Mesendoderm (in vitro differentiated cells): Measurements from ENCODE around the gene AGTPBP1.
A peak's percentile ranks its signal among the peaks of the same experiment; 100 is the strongest.

Experiments
- DNase-seq: peaks from one replicate; pipeline ENCODE4 v3.0.0; 2013
- H2AK5ac ChIP-seq: 2 replicates; pipeline ENCODE4 v1.6.1; 2013; ENCODE audit warnings: low read length, inconsistent platforms
- H2BK120ac ChIP-seq: 2 replicates; pipeline ENCODE4 v1.6.1; 2013; ENCODE audit warnings: low read depth, mild to moderate bottlenecking, low read length, moderate library complexity, mixed read lengths
- H2BK15ac ChIP-seq: replicated peaks from 2 replicates; pipeline ENCODE4 v1.6.1; 2013; ENCODE audit warnings: low read depth, mild to moderate bottlenecking, moderate library complexity
- H2BK5ac ChIP-seq: 2 replicates; pipeline ENCODE4 v1.6.1; 2013; ENCODE audit warnings: low read length, inconsistent platforms
- H3K18ac ChIP-seq: 2 replicates; pipeline ENCODE4 v1.6.1; 2013; ENCODE audit warnings: mild to moderate bottlenecking, low read length, mixed read lengths
- H3K23ac ChIP-seq: one replicate; pipeline ENCODE4 v1.6.1; 2013; ENCODE audit warnings: low read length
- H3K27ac ChIP-seq: 2 replicates; pipeline ENCODE4 v1.5.1; 2013; ENCODE audit warnings: low read depth, mild to moderate bottlenecking, inconsistent platforms, low read length, moderate library complexity
- H3K27me3 ChIP-seq: 2 replicates; pipeline ENCODE4 v1.6.1; 2013; ENCODE audit warnings: low read length, control low read depth, mild to moderate bottlenecking, inconsistent platforms; ENCODE audit not compliant: insufficient read depth, poor library complexity
- H3K36me3 ChIP-seq: 2 replicates; pipeline ENCODE4 v1.6.1; 2013; ENCODE audit warnings: low read length, inconsistent platforms; ENCODE audit not compliant: control insufficient read depth, insufficient read depth
- H3K4ac ChIP-seq: one replicate; pipeline ENCODE4 v1.6.1; 2013; ENCODE audit warnings: low read depth, mild to moderate bottlenecking, low read length, moderate library complexity
- H3K4me1 ChIP-seq: 2 replicates; pipeline ENCODE4 v1.6.1; 2013; ENCODE audit warnings: low read depth, low read length, inconsistent platforms; ENCODE audit not compliant: control insufficient read depth
- H3K4me2 ChIP-seq: 2 replicates; pipeline ENCODE4 v1.6.1; 2013; ENCODE audit warnings: low read length
- H3K4me3 ChIP-seq: 2 replicates; pipeline ENCODE4 v1.5.1; 2013; ENCODE audit warnings: mild to moderate bottlenecking, low read length
- H3K56ac ChIP-seq: one replicate; pipeline ENCODE4 v1.6.1; 2013; ENCODE audit warnings: low read length
- H3K79me1 ChIP-seq: 2 replicates; pipeline ENCODE4 v1.6.1; 2013; ENCODE audit warnings: low read length, inconsistent platforms
- H3K79me2 ChIP-seq: 2 replicates; pipeline ENCODE4 v1.6.1; 2013; ENCODE audit warnings: mild to moderate bottlenecking, low read length; ENCODE audit not compliant: control insufficient read depth, insufficient read depth
- H3K9ac ChIP-seq: 2 replicates; pipeline ENCODE4 v1.6.1; 2013; ENCODE audit warnings: low read length, inconsistent platforms
- H4K5ac ChIP-seq: one replicate; pipeline ENCODE4 v1.6.1; 2013; ENCODE audit warnings: low read length
- H4K8ac ChIP-seq: one replicate; pipeline ENCODE4 v1.6.1; 2013; ENCODE audit warnings: low read depth, mild to moderate bottlenecking, control low read depth, low read length, moderate library complexity
- WGBS: extraction: QIAGEN DNeasy Blood & Tissue Kit; methylation state at CpG from one replicate; pipeline ENCODE4 v1.1.7; 2013; ENCODE audit warnings: low lambda C conversion rate, missing lambda C conversion rate; ENCODE audit not compliant: insufficient coverage; ENCODE audit errors: extremely low coverage; 5-methylcytosine and 5-hydroxymethylcytosine counted together

Gene AGTPBP1

GRCh38 chr9:85554349-85554748, 187.4 kb downstream of the AGTPBP1 start:
- no peak overlapping the region for H3K4me3 ChIP-seq
- no peak overlapping the region for H2BK120ac ChIP-seq
- H3K4me2 ChIP-seq: no peak overlapping the region
- H3K27me3 ChIP-seq: no peaks in the 10 kb centered on the region
- no peak overlapping the region for H2AK5ac ChIP-seq
- H3K27ac ChIP-seq: no peak overlapping the region
- H4K8ac ChIP-seq: no peak overlapping the region
- H3K36me3 ChIP-seq: no peaks in the 10 kb centered on the region
- H4K5ac ChIP-seq: no peak overlapping the region
- no CpG with 5 or more reads among the region's 1 CpG for WGBS
- H3K79me2 ChIP-seq: no peaks in the 10 kb centered on the region
- H3K4ac ChIP-seq: no peak overlapping the region
- no peak overlapping the region for H3K18ac ChIP-seq
- no peak overlapping the region for H2BK15ac ChIP-seq
- H3K9ac ChIP-seq: no peak overlapping the region
- no peaks in the 10 kb centered on the region for H3K4me1 ChIP-seq
- H3K79me1 ChIP-seq: no peaks in the 10 kb centered on the region
- no peak overlapping the region for H3K56ac ChIP-seq
- DNase-seq: peak; percentile 25
- H2BK5ac ChIP-seq: no peak overlapping the region
- H3K23ac ChIP-seq: no peak overlapping the region

- Histone ChIP-seq H3K23ac (no peak overlapping the region), H3K4ac (no peak overlapping the region), H3K4me3 (no peak overlapping the region), H3K36me3 (no peaks in the 10 kb centered on the region), H2BK120ac (no peak overlapping the region), H3K27ac (no peak overlapping the region), H2BK15ac (no peak overlapping the region), H3K4me2 (no peak overlapping the region), H3K18ac (no peak overlapping the region), H4K5ac (no peak overlapping the region), H4K8ac (no peak overlapping the region), H2BK5ac (no peak overlapping the region), H3K4me1 (no peaks in the 10 kb centered on the region), H2AK5ac (no peak overlapping the region), H3K79me2 (no peaks in the 10 kb centered on the region), H3K27me3 (no peaks in the 10 kb centered on the region), H3K79me1 (no peaks in the 10 kb centered on the region), H3K9ac (no peak overlapping the region), H3K56ac (no peak overlapping the region)
- no peak for DNase-seq
- no CpG with 5 or more reads among the region's 5 CpGs for WGBS
Measured at GRCh38 chr9:85553475-85553874, 188.3 kb downstream of the AGTPBP1 start.

- Histone ChIP-seq H3K23ac (no peak overlapping the region), H2BK5ac (no peak overlapping the region), H3K56ac (no peak overlapping the region), H3K4me2 (no peak overlapping the region), H3K18ac (no peak overlapping the region), H3K36me3 (no peaks in the 10 kb centered on the region), H3K79me2 (no peaks in the 10 kb centered on the region), H3K9ac (no peak overlapping the region), H3K4me1 (no peaks in the 10 kb centered on the region), H2BK120ac (no peak overlapping the region), H2BK15ac (no peak overlapping the region), H3K27me3 (no peaks in the 10 kb centered on the region), H2AK5ac (no peak overlapping the region), H3K79me1 (no peaks in the 10 kb centered on the region), H3K27ac (no peak overlapping the region), H3K4ac (no peak overlapping the region), H4K8ac (no peak overlapping the region), H4K5ac (no peak overlapping the region), H3K4me3 (no peak overlapping the region)
- no peak for DNase-seq
- WGBS: no CpG with 5 or more reads among the region's 2 CpGs
Measured at GRCh38 chr9:85547599-85547998, 194.2 kb downstream of the AGTPBP1 start.

GRCh38 chr9:85543196-85543595, 198.6 kb downstream of the AGTPBP1 start:
- H3K79me1 ChIP-seq: no peaks in the 10 kb centered on the region
- no peak overlapping the region for H2BK120ac ChIP-seq
- DNase-seq: peak; percentile 90
- H3K9ac ChIP-seq: no peak overlapping the region
- no peak overlapping the region for H4K5ac ChIP-seq
- H3K4me2 ChIP-seq: no peak overlapping the region
- H3K4me3 ChIP-seq: no peak overlapping the region
- H3K27me3 ChIP-seq: no peaks in the 10 kb centered on the region
- H3K79me2 ChIP-seq: no peaks in the 10 kb centered on the region
- no peak overlapping the region for H3K56ac ChIP-seq
- no peak overlapping the region for H2AK5ac ChIP-seq
- no peak overlapping the region for H3K4ac ChIP-seq
- H2BK5ac ChIP-seq: no peak overlapping the region
- H3K4me1 ChIP-seq: peaks cover 2% of the 10 kb centered on the region
- H3K23ac ChIP-seq: no peak overlapping the region
- H3K18ac ChIP-seq: no peak overlapping the region
- H3K36me3 ChIP-seq: no peaks in the 10 kb centered on the region
- no CpG with 5 or more reads among the region's 1 CpG for WGBS
- no peak overlapping the region for H4K8ac ChIP-seq
- no peak overlapping the region for H2BK15ac ChIP-seq
- no peak overlapping the region for H3K27ac ChIP-seq

GRCh38 chr9:85541876-85542275, 199.9 kb downstream of the AGTPBP1 start:
- Histone ChIP-seq H3K79me2 (no peaks in the 10 kb centered on the region), H3K79me1 (no peaks in the 10 kb centered on the region), H3K9ac (no peak overlapping the region), H3K4me1 (peaks cover 2% of the 10 kb centered on the region), H2BK5ac (no peak overlapping the region), H2AK5ac (no peak overlapping the region), H3K18ac (no peak overlapping the region), H3K27me3 (no peaks in the 10 kb centered on the region), H3K36me3 (no peaks in the 10 kb centered on the region), H3K4me2 (no peak overlapping the region), H3K4ac (no peak overlapping the region), H3K23ac (no peak overlapping the region), H2BK120ac (no peak overlapping the region), H4K8ac (no peak overlapping the region), H2BK15ac (no peak overlapping the region), H3K4me3 (no peak overlapping the region), H4K5ac (no peak overlapping the region), H3K27ac (no peak overlapping the region), H3K56ac (no peak overlapping the region)
- WGBS: no CpG with 5 or more reads among the region's 4 CpGs
- peak; percentile 30 for DNase-seq

GRCh38 chr9:85536514-85536913, 205.2 kb downstream of the AGTPBP1 start:
- Histone ChIP-seq H2BK5ac (no peak overlapping the region), H3K27me3 (no peaks in the 10 kb centered on the region), H3K4ac (no peak overlapping the region), H3K9ac (no peak overlapping the region), H3K18ac (no peak overlapping the region), H3K4me2 (no peak overlapping the region), H3K56ac (no peak overlapping the region), H3K27ac (no peak overlapping the region), H3K36me3 (no peaks in the 10 kb centered on the region), H4K8ac (no peak overlapping the region), H3K23ac (no peak overlapping the region), H3K4me3 (no peak overlapping the region), H4K5ac (no peak overlapping the region), H3K79me1 (no peaks in the 10 kb centered on the region), H2BK120ac (no peak overlapping the region), H3K79me2 (no peaks in the 10 kb centered on the region), H2BK15ac (no peak overlapping the region), H3K4me1 (no peaks in the 10 kb centered on the region), H2AK5ac (no peak overlapping the region)
- WGBS: no CpG with 5 or more reads among the region's 6 CpGs
- DNase-seq: no peak
